NCI-H526 treated with DMSO at 0.1 percent for 48 hours (cell line): Measurements from ENCODE around the gene ATG3.
"Not testable (repeated sequence)": the region's sequence is repeated elsewhere in the genome, so short reads cannot be mapped to it uniquely, and the experiment has no call there.

Source experiments
- DNase-seq: peaks from one replicate; lab custom pipeline; 2025; lab: John Stamatoyannopoulos, UW

Gene ATG3

GRCh38 chr3:112560721-112561483 lies 860 bp downstream of the ATG3 start:
- peak; percentile 19 for DNase-seq

- DNase-seq = no peak
Observed at GRCh38 chr3:112560307-112560706, 1.5 kb downstream of the ATG3 start.

GRCh38 chr3:112557976-112558375 lies 3.8 kb downstream of the ATG3 start:
- DNase-seq = no peak

DNA sequence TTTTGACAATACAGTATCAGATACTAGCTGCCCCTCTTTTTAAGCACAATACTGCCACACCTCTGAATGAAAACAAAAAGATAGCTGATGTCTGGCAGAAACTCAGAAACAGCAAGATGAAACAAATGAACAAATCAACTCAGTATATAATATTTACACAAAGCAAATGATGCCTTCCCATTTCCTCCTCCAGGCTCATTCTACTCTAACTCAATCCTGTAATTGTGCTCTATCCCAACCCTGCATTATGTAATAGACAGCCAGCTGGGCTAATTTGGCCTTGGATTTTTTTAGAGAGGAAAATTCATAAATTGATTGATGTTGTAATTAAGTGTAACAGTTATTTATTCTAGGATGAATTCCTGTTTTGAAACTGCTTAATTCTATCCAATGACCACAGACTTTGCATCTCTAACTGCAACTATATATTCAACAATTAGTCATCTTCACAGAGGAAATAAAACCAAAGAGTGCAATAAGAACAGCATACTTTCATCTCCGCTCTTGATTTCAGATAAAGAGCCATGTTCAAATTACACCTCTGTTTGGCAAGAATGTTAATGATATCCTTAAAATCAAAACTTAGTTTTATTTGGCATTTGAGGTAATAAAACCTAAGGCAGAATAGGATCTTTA lies 6.1 kb downstream of the ATG3 start:
- no peak for DNase-seq

DNA sequence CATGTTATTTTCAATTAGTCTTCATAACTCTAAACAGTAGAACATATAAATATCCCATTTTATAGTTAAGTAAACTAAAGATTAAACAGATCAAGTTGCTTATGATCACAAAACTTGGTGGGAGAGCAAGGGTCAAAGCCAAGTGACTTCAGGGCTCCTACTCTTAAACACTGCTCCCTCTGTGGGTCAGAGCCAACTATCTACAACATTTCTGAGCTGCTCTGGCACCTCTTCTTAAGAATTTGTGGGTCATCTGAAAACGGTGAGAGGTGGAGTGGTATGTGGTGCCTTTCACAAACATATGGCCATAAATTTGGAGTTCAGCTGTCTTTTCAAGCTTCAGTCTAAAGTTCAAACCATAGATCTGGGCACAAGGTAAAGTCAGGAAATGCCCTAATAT lies 10.9 kb downstream of the ATG3 start:
- DNase-seq = no peak

- no peak for DNase-seq
Observed at GRCh38 chr3:112546216-112546759, 15.5 kb downstream of the ATG3 start.

- DNase-seq = no peak
Observed at GRCh38 chr3:112539825-112540650, 21.7 kb downstream of the ATG3 start.

GRCh38 chr3:112531358-112531781 lies 30.4 kb downstream of the ATG3 start:
- DNase-seq = no peak

DNA sequence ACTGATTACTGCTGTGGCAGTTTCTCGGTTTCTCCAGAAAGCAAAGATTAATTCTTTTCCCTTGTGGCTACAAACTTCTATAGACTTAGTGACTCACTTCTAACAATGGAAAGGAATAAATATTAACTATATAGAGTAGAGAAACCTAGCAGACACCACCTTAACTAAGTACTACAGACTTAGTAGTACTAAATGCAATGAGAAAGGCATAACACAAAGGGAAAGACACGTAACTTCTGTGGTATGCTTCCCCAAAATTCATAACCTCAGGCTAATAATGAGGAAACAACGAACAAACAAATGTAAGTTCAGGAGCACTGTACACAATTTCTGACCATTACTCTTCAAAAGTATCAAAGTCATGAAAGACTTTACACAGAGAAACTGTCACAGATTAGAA lies 31.2 kb downstream of the ATG3 start:
- no peak for DNase-seq

- DNase-seq = not testable (repeated sequence)
Observed at GRCh38 chr3:112524127-112524526, 37.6 kb downstream of the ATG3 start.

- peak; percentile 30 for DNase-seq
Observed at GRCh38 chr3:112519424-112520001, 42.2 kb downstream of the ATG3 start.

GRCh38 chr3:112518970-112519369 lies 42.8 kb downstream of the ATG3 start:
- not testable (repeated sequence) for DNase-seq

DNA sequence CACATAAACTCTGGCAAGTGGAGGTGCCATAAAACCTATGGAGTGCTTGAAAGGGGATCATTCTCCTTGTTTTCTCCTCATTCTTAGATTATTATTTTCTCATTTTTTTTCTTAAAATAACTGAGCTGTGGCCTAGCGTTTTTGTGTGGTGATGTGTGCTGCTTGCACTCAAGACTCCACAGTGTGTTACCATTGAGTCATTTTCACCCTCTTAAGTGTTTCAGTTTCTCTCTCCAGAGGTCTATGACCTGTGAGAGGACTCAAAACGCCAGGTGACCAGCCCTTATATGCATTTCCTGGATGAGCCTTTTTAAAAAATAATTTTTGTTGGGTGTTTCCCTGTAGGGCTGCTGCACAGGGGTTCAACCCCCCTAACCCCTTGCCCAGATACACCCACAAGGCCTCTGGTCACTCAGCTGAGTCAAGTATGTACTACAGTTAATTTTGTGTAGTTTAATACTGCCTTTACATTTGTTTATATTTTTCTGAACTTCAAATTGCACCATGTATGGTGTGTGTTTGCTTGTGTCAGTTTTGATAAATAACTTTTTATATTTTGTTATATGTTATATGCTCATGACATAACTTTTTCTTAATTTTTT lies 47.1 kb downstream of the ATG3 start:
- DNase-seq = no peak

DNA sequence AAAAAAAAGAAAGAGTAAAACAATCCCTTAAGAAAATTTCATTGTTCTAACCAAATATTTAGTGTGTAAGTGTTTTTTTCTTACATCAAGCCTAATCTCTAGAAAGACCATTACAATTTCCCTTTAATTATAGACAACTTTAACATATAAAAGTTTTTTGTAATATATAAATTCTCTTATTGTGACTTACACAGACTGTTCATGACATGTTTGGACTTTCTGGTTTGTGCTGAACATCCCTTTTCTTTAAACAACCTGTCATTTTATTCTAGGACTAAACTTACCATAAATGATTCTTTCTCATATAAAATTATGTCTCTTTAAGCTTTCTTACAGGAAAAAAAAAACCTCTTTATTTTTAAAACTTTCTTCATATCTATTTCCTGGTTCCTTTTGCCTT lies 49.4 kb downstream of the ATG3 start:
- no peak for DNase-seq

DNA sequence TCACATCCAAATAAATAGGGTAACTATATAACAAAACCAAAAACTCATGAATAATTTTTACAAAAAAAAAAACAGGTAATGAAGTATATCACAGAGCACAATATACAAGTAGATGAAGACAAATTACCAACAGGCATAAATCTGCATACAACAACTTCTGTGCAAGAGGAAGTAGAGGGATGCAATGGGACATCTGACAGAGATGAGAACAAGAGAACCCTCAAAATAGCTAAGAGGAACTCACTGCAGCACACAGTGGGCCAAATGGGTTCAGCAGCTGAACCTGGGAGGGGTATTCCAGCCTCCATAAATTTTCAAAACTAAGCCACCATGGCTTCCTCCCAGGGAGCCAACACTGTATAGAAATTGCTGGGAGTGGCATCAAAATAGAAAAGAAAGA lies 52.9 kb downstream of the ATG3 start:
- no peak for DNase-seq

DNA sequence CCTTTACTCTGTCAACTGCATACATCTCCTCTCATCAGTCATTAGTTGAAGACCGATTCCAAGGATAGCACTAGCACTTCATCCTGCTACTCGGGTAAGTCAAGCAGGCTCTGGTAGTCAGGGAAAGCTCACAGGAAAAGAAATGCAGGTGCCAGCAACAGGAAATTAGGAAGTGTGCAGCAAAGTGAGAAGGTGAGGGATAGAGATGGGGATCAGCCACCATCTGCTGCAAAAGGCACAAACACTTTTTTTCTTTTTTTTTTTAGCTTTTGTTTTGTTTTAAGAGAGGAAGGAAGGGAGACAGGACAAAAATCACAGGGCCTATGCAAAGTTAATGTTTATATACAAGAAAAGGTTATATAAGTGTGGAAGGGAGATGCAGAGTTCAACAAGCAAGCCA lies 53.5 kb downstream of the ATG3 start:
- DNase-seq = no peak

DNA sequence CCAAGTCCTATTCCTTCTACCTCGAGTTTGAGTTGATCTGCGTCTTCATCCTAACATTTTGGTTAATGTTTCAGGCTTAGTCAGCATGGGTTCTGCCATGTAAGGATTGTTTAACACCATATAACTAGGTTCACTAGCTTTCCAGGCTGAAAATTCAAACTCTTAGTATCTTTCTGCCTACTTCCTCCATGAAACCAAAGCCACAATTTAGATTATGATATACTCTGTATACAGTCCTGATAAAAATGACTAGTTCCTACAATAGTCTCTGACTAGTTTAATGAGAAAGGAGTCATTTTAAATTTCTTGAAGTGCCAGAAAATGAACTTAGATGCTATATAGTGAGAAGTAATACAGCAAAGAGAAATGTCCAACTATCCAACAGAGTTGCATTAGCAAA lies 55.9 kb downstream of the ATG3 start:
- no peak for DNase-seq

- DNase-seq = no peak
Observed at GRCh38 chr3:112504123-112504522, 57.6 kb downstream of the ATG3 start.

DNA sequence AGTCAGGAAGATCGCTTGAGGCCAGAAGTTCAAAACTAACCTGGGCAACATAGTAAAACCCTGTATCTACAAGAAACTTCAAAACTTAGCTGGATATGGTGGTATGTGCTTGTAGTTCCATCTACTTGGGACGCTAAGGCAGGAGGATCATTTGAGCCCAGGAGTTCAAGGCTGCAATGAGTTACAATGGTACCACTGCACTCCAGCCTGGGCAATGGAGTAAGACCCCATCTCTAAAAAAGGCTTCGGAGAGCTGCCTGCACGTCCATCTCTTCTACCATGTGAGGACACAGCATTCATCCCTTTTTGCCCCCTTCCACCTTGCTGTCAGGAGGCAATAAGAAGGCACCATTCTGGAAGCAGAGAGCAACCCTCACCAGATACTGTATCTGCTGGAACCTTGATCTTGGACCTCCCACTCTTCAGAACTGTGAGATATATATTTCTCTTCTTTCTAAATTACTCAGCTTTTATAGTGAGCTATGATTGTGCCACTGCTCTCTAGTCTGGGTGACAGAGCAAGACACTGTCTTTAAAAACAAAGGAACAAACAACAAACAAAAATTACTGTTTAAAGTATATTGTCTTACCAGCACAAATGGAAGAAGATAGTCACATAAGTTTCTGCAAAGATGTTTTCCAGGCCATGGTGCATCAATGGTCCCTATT lies 58.3 kb downstream of the ATG3 start:
- DNase-seq = no peak

- no peak for DNase-seq
Observed at GRCh38 chr3:112500621-112501020, 61.1 kb downstream of the ATG3 start.
